Skeletal muscle tissue (tissue), 4 donors: Measurements from ENCODE around the gene CDK8. TPM values are rescaled to one million over a fixed set of nuclear protein-coding genes. Genes with fewer than 3 reads are reported as not detected.

ENCODE experiments used
- H3K27ac ChIP-seq: one replicate; pipeline ENCODE4 v1.7.0; 2013; ENCODE audit warnings: mild to moderate bottlenecking, low read depth, low read length, inconsistent platforms
- H3K27me3 ChIP-seq, 3 donors: one replicate each; pipeline ENCODE4 v1.7.0; 2013; ENCODE audit warnings: low read length in 3 of 3; ENCODE audit not compliant: control insufficient read depth in 3 of 3, insufficient read depth in 3 of 3
- H3K36me3 ChIP-seq, 3 donors: one replicate each; pipeline ENCODE4 v1.7.0; 2013; ENCODE audit warnings: low read length in 3 of 3; ENCODE audit not compliant: control insufficient read depth in 3 of 3, insufficient read depth in 3 of 3
- H3K4me1 ChIP-seq, 3 donors: one replicate each; pipeline ENCODE4 v1.7.0; 2013; ENCODE audit warnings: low read length in 3 of 3, mild to moderate bottlenecking in 3 of 3; ENCODE audit not compliant: control insufficient read depth in 3 of 3, insufficient read depth in 3 of 3
- H3K4me3 ChIP-seq, 3 donors: one replicate each; pipeline ENCODE4 v1.7.0; 2013; ENCODE audit warnings: low read length in 3 of 3
- H3K9ac ChIP-seq, 3 donors: one replicate each; pipeline ENCODE4 v1.7.0; 2013; ENCODE audit warnings: low read length in 3 of 3, mild to moderate bottlenecking in 3 of 3, moderate library complexity in 2 of 3, low read depth in 1 of 3
- H3K9me3 ChIP-seq, 3 donors: one replicate each; pipeline ENCODE4 v1.7.0; 2013; ENCODE audit warnings: low read length in 3 of 3; ENCODE audit not compliant: control insufficient read depth in 3 of 3
- total RNA-seq: library from RNA; depleted of rRNA; stranded (reverse); fragments of >200 nt; gene quantifications from one replicate; pipeline ENCODE4 v1.2.3, GENCODE V29; 2014
- donor health status: Osteomylitis.

The CDK8 gene
- total RNA-seq, 1 donor from 2014 or later = 17.7 TPM

DNA sequence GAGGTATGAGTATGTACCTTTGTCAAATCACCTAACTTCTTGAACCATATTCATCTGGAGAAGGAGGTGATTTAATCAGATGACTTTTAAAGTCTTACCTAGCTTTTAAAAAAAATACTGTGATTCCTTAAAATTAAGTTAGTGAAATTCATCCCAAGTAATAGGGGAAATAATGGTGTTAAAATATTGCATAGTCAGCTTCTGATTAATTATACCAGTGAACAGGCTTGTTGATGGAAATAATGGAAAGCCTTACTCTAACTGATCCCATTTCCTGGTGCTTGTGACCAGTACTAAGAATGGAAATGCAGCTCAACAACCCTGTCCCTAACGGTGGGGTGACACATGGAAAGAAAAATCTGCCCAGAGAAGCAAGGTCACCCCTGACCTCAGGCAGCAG is 130.7 kb downstream of the CDK8 start:
- Histone ChIP-seq H3K27me3 (no peaks in the 10 kb centered on the region), H3K9me3 (no peaks in the 10 kb centered on the region), H3K4me3 (no peak overlapping the region), H3K27ac (no peak overlapping the region), H3K9ac (no peak overlapping the region), H3K36me3 (peaks cover 6 to 17% (median 15%) of the 10 kb centered on the region in 3 donors), H3K4me1 (no peaks in the 10 kb centered on the region)

DNA sequence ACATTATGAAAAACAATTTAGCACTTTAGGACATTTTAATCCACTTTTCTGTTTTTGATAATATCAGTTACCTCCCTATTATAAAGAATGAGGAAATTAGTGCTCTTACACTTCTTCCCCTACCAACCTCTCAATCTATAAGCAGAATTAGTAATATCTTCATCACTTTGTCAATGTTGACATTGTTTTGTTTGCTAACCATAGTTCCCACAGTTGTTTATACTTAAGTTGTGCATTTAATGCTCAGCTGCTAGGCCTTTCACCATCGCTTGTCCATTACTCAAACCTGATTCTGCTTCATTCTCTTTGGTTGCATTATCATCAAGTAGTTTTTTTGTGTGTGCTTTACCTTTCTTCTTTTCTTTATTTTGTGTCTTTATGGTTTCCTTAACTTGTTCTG is 132.1 kb downstream of the CDK8 start:
- Histone ChIP-seq H3K4me1 (no peaks in the 10 kb centered on the region), H3K9me3 (no peaks in the 10 kb centered on the region), H3K9ac (no peak overlapping the region), H3K27me3 (no peaks in the 10 kb centered on the region), H3K27ac (no peak overlapping the region), H3K36me3 (peaks cover 6 to 22% (median 19%) of the 10 kb centered on the region in 3 donors), H3K4me3 (no peak overlapping the region)

GRCh38 chr13:26390203-26390602 is 136.3 kb downstream of the CDK8 start:
- H3K36me3 ChIP-seq = peaks cover 6 to 22% (median 19%) of the 10 kb centered on the region in 3 donors

DNA sequence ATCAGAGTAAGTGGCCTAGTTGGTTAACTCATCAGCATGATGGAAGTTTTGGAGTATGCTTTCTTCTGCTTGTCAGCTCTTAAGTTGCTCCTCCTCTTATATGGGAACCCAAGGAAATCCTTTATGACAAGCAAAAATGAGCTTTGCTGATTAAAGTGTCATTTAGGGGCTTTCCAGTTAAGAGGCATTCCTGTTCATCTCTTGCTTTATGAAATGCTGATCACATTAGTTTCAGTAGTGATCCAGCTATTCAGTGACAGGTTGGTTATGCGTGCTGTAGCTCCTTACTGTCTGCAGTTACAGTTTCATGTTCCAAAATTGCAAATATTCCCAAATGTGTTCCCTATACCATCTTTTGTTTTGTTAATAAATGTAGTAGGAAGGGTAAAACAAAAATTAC is 146.6 kb downstream of the CDK8 start:
- peaks cover 6 to 23% (median 20%) of the 10 kb centered on the region in 3 donors for H3K36me3 ChIP-seq
- H3K9ac ChIP-seq = no peak overlapping the region
- no peaks in the 10 kb centered on the region for H3K9me3 ChIP-seq

More at GRCh38 chr13:26390203-26390602, 136.3 kb downstream of the CDK8 start:
- H3K4me3 ChIP-seq = no peak overlapping the region
- no peaks in the 10 kb centered on the region for H3K27me3 ChIP-seq
- no peaks in the 10 kb centered on the region for H3K9me3 ChIP-seq
- H3K27ac ChIP-seq = no peak overlapping the region
- no peak overlapping the region for H3K9ac ChIP-seq
- H3K4me1 ChIP-seq = no peaks in the 10 kb centered on the region

DNA sequence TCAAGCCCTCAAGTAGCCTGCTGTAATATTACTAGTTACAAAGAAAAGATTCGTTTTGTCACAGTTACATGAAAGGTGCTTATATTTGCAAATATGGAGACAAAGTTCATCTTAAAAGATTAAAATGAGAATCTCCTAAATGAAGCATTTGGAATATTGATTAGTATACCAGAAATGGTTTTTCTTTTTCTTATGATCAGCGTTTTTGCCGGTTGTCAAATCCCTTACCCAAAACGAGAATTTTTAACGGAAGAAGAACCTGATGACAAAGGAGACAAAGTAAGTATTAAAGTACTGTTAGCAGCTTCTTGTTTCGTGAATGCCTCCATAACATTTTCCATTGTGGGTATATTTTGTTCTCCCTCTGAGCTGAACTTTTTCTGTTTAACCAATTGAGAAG is 147.1 kb downstream of the CDK8 start:
- Histone ChIP-seq H3K27ac (no peak overlapping the region), H3K4me1 (no peaks in the 10 kb centered on the region), H3K9ac (no peak overlapping the region), H3K4me3 (no peak overlapping the region), H3K36me3 (peaks cover 6 to 23% (median 20%) of the 10 kb centered on the region in 3 donors), H3K27me3 (no peaks in the 10 kb centered on the region), H3K9me3 (no peaks in the 10 kb centered on the region)

More for the DNA sequence above, 146.6 kb downstream of the CDK8 start:
- H3K4me3 ChIP-seq = no peak overlapping the region
- no peaks in the 10 kb centered on the region for H3K4me1 ChIP-seq
- H3K27me3 ChIP-seq = no peaks in the 10 kb centered on the region
- H3K27ac ChIP-seq = no peak overlapping the region

DNA sequence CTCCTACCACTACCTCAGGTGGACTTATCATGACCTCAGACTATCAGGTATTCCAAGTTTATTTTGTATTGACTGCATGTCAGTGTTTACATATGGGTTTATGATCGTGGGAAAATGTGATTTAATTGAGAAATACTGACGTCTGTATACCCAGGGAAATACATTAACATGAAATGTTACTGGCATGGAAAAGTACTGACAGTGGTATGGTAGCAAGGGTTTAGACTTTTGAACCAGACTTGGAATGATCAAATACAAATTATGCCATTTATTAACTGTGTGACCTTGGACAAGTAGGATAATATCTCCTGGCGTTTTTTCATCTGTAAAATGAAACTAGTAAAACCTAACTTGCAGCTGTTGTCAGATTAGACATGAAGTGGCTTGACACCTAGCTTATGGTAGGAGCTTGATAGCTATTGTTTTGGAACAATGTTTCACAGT is 147.7 kb downstream of the CDK8 start:
- no peak overlapping the region for H3K9ac ChIP-seq
- peaks cover 6 to 28% (median 20%) of the 10 kb centered on the region in 3 donors for H3K36me3 ChIP-seq
- H3K27me3 ChIP-seq = no peaks in the 10 kb centered on the region

GRCh38 chr13:26406791-26407190 is 152.9 kb downstream of the CDK8 start:
- Histone ChIP-seq H3K27ac (no peak overlapping the region), H3K36me3 (peaks cover 10 to 23% (median 12%) of the 10 kb centered on the region in 3 donors), H3K9ac (no peak overlapping the region), H3K4me3 (no peak overlapping the region), H3K4me1 (peaks cover 0 to 2% (median 0%) of the 10 kb centered on the region in 3 donors), H3K9me3 (no peaks in the 10 kb centered on the region), H3K27me3 (no peaks in the 10 kb centered on the region)

More for the DNA sequence above, 147.7 kb downstream of the CDK8 start:
- H3K4me3 ChIP-seq = no peak overlapping the region
- H3K9me3 ChIP-seq = no peaks in the 10 kb centered on the region
- no peaks in the 10 kb centered on the region for H3K4me1 ChIP-seq
- H3K27ac ChIP-seq = no peak overlapping the region

GRCh38 chr13:26411206-26411605 is 157.3 kb downstream of the CDK8 start:
- H3K36me3 ChIP-seq = peaks cover 0 to 5% (median 5%) of the 10 kb centered on the region in 3 donors
- no peaks in the 10 kb centered on the region for H3K27me3 ChIP-seq
- H3K27ac ChIP-seq = no peak overlapping the region
- no peak overlapping the region for H3K4me3 ChIP-seq
- H3K9ac ChIP-seq = no peak overlapping the region
- H3K9me3 ChIP-seq = no peaks in the 10 kb centered on the region
- peaks cover 0 to 2% (median 0%) of the 10 kb centered on the region in 3 donors for H3K4me1 ChIP-seq

DNA sequence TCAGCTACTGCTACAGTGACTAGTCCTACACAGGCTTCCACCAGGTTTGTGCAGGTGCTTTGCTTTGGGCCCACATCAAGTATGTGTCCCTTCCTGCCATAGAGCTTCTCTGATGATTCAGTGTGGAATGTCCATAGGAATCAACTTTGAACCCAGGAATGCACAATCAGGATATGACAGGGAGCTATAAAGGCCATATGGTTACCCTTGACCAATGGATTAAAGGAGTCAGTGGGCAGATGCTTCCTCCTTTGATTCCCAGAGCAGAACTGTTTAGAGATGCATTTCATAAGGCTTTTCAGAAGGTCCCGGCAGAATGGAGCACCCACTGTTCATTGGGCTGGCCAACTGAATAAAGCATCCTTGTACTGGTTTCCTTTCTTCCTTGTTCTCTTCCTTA is 158.3 kb downstream of the CDK8 start:
- Histone ChIP-seq H3K4me3 (no peak overlapping the region), H3K36me3 (no peaks in the 10 kb centered on the region), H3K27ac (no peak overlapping the region), H3K9me3 (no peaks in the 10 kb centered on the region), H3K27me3 (no peaks in the 10 kb centered on the region), H3K4me1 (no peaks in the 10 kb centered on the region), H3K9ac (no peak overlapping the region)

GRCh38 chr13:26412936-26413716 is 159.2 kb downstream of the CDK8 start:
- no peak overlapping the region for H3K9ac ChIP-seq
- H3K36me3 ChIP-seq = no peaks in the 10 kb centered on the region
- H3K9me3 ChIP-seq = no peaks in the 10 kb centered on the region
- H3K27ac ChIP-seq = no peak overlapping the region
- H3K4me3 ChIP-seq = no peak overlapping the region
- no peaks in the 10 kb centered on the region for H3K4me1 ChIP-seq
- no peaks in the 10 kb centered on the region for H3K27me3 ChIP-seq
